Activated CD8-positive, alpha-beta memory T cell treated with anti-CD3 and anti-CD28 coated beads for 4 hours (primary cell): Measurements from ENCODE around the gene ARHGEF11.

ENCODE experiments used
- DNase-seq, 2 donors: peaks; one replicate each; pipeline ENCODE4 v3.0.0-alpha.2; 2020; ENCODE audit warnings: low read depth in 2 of 2

ARHGEF11 gene

DNA sequence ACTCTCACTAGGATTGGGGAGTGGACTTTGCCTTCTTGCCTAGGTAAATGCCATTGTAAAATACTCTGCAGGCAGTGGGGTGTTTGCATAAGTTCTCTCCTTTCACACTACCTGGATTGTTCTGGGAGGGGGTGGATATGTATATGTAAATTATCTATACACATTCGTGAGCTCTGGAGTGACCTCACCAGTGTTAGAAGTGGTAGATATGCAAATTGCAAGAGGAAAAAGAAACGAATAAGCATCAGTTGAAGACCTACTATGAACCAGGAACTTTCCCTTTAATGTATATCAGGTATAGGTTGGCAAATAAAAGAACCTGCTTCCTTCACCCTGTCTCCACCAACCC is 1.5 kb upstream of the ARHGEF11 start:
- no peak for DNase-seq

DNA sequence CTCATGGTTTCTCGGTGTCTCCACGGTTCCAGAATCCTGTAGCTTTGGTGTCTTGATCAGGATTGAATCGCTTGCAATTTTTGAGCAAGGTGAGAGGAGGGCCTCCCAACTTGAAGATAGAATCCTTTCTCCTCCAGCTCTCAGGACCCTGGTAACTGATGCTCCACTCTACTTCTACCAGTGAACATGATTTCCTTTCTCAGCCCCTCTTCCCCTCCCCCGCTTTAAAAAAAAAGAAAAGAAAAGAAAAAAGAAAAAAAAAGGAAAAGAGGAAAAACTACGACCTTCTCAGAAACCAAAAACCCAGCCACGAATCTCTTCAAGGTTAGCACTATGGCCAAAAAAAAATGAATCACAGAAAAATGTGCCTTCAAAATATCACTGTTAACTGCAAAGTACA is 1.2 kb downstream of the ARHGEF11 start:
- no peak for DNase-seq

DNA sequence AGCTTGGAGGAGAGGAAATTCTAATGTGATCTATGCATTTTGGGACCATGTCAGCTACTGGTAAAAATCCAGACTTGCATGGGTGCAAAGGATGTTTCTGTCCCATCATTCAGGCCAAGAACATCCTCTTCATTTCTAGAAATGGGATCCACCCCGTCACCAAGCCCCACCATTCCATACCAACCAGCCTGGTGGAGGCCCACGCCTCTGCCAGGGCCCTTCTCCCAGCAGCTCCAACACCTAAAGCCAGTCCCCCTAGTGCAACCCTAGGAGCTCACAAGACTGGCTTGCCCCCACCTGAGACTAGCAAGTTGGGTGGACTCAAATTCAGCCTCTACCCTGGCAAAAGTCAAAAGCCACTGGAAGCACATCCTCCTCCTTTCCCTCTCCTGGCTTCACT is 1.9 kb downstream of the ARHGEF11 start:
- no peak for DNase-seq

DNA sequence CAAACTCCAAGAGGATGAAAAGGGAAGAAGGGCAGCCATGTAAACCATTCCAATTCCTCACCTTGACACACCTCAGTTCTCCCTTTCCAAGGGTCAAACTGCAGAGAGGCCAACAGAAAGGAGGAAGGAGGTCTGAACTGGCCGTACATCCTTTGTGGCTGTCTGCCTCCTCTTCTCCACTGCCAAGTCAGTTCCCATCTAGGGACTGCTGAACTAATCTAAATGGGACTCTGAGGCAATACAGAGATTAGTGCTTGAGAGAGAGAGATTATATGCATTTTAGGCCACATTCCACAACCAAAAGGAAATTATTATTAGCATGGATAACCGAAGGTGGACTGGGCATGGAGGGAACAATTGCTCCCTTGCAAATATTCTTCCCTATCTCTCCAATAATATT is 2.7 kb downstream of the ARHGEF11 start:
- no peak for DNase-seq

DNA sequence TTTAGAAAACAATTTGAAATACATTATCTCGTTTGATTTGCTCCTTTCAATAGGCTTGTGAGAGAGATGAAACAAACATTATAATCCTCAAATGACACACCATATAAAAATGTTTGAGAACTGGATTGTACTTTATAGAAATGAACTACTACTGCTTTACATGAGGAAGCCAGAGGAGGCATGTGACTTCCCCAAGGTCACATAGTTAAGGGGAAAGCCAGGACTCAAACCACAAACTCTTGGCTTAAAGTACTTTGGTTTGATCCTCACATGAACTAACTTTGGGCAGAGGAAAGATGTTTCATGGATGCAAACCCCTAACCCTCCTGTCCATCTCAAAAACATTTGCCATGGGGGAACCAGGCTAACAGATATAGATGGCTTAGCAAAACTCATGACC is 4.7 kb downstream of the ARHGEF11 start:
- no peak for DNase-seq

DNA sequence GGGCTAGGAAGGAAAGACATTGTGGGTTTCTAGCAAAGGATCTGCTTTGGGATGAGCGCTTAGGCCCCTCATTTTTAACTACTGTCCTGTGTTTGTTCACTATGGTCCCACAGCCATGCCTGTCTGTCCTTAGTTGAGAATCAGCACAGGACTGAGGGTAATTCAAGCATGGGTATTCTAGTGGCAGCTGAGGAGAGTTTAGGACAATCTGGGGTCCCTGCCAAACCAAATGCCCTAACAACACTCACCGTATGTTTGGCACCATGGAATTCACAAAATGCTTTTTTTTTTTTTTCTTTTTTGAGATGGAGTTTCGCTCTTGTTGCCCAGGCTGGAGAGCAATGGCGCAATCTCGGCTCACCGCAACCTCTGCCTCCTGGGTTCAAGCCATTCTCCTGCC is 10.4 kb downstream of the ARHGEF11 start:
- DNase-seq: no peak

DNA sequence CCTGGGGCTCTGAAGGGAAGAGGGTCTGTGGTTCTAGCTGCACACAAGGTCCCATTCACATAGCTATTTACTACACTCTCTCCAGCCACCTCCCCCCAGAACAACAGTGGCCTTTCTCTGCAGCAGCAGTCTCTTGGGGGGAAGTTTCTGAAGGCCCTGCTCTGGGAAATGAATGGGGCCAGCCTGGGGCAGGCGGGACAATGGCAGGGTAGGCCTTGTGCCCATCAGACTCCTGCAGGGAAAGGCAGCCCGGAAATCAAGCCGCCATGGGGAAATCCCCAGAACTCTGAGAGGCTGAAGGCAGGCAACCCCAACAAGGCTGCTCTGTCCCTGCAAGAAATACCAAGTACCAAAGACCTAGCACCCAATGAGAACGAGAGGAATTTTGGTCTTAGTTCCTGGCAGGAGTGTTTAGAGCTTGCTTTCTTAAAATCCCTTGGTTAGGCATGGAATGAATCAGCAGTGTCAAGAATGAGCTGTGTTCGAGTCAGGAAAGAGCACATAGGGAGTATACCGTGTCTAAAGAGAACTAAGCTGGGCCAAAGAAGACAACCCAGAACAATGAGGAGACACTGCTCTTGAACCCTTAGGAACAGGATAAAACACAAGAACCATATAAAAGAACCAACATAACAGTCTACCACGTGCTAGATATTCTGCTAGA is 11.3 kb downstream of the ARHGEF11 start:
- no peak for DNase-seq

DNA sequence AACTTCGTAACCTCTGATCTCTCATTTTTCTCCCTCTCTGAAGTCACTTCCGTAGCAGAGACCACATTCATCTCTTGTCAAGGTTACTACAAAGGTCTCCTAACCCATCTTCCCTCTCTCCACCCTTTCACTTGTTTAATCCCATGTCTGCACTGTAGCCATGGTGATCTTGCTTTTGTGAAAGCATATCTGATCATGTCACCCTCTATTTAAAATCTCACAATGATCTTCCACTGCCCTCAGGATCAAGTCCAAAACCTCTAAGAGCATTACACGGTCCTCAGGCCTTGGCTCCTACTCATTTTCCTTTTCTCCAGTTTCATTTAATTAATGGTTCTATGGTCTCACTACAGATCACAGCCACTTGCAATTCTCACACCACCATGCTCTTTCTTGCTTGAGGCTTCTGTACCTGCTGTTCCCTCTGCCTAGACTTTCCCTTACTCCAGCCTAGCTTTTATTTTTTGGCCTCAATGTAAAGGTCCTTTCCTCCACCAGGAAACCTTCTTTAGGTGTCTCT is 12.1 kb downstream of the ARHGEF11 start:
- no peak for DNase-seq

DNA sequence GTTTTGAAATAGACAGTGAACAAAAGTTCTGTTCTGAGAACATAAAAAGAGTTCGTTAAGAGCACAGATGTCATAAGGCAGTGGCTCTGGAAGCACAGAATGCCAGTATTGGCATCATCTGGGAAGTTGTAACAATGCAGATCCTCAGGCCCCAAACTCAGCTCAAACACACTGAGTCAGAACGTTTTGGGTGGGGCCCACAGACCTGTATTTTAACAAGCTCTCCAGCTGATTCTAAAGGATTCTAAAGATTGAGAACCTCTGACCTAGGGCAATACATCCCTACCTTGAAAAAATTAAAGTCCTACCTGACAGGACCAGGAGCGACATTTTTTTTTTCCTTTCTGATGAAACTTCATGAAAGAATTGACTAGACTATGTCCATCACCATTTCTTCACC is 13.2 kb downstream of the ARHGEF11 start:
- DNase-seq: no peak

DNA sequence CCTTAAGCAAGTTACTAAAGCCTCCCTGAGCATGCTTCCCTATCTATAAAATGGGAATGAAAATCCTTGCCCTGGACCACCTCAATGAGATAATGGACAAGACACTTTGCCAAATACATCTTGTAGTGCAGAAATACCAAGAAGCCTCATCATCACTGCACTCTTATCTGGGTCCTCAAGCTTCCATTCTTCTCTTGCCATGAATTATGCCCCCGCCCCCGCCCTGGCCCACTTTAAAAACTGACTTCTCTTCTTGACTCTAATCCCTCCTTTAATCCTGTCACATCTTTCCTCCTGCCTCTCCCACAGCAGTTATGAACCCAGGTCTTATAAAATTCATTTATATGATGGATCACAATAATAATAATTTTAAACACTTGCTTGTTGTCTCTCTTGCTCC is 14.8 kb downstream of the ARHGEF11 start:
- no peak for DNase-seq

DNA sequence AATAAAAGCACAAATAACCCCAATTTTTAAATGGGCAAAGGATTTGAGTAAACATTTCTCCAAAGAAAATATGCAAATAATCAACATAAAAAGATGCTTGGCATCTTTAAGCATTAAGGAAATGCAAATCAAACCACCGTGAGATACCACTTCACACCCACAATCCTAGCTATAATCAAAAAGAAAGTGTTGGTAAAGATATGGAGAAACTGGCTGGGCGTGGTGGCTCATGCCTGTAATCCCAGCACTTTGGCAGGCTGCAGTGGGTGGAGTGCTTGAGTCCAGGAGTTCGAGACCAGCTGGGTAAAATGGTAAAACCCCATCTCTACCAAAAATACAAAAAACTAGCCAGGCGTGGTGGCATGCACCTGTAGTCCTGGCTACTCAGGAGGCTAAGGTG is 16.9 kb downstream of the ARHGEF11 start:
- no peak for DNase-seq

DNA sequence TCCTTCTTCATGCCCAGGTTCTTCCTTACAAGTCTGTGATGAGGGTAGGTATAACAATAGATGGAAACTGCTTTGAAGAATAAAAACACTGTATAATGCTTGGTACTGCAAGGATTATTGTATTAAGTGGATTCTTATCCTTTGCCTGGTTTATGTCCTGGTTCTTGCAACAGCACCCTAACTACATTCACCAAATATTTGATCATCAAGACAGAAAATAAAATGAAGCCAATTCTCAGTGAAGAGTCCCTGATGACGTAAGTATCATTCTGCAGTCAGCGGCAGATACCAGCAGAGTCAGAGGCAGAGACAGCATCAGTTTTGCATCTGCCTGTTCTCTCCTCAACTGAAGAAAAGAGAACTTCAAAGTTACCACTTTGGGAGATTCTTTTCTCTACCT is 19.7 kb downstream of the ARHGEF11 start:
- no peak for DNase-seq

DNA sequence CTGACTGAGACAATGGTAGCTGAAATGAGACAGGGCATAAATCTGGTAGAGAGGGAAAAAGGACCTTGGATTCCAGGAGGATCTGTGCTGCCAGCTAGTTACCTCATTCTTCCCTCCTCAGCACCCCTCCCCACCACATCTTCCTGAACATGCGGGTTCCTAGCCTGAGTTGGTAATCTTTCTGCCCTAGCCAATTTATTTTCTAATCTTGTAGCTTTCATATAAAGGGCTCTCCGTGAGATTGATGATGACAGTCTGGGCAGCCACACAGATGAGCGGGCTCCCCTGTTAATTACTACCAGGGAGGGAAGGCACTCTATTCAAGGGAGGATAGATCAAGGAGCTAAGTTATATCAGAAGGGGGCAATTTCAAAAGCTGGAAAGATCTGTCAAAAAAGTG is 20.2 kb downstream of the ARHGEF11 start:
- no peak for DNase-seq

DNA sequence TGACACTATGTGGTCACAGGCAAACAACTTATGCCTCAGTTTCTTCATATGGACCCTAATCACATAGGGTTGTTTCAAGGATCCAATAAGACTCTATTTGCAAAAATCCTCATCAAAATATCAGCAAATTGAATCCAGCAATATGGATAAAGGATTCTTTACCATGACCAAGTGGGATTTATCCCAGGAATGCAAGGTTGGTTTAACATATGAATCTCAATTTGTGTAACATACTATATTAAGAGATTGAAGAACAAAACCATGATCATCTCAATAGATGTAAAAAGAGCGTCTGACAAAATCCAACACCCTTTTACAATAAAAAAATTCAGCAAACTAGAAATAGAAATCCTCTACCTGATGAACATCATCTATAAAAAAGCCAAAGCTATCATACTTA is 23.9 kb downstream of the ARHGEF11 start:
- DNase-seq: no peak

DNA sequence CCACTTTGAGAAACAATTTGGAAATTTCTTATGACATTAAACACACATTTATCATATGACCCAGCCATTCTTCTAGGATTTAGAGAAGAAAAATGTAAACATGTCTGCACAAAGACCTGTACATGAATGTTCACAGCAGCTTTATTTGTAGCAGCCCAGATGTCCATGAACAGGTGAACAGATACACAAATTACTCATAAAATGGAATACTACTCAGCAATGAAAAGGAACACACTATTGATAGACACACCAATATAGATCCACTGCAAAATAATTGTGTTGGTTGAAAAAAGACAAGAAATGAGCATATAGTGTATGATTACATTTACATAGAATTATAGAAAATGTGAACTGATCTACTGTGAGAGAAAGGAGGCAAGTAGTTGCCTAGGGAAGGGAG is 26.1 kb downstream of the ARHGEF11 start:
- no peak for DNase-seq

DNA sequence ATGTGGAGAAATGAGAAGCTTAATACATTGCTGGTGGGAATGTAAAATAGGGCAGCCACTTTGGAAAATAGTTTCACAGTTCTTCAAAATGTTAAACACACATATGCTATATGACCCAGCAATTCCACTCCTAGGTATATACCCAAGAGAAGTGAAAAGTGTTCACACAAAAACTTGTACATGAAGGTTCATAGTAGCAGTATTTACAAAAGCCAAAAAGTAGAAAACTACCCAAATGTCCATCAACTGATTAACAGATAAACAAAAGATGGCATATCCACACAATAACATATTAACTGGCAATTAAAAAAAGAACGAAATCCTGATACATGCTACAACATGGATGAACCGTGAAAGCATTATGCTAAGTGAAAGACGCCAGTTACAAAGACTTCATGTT is 33.7 kb downstream of the ARHGEF11 start:
- no peak for DNase-seq

DNA sequence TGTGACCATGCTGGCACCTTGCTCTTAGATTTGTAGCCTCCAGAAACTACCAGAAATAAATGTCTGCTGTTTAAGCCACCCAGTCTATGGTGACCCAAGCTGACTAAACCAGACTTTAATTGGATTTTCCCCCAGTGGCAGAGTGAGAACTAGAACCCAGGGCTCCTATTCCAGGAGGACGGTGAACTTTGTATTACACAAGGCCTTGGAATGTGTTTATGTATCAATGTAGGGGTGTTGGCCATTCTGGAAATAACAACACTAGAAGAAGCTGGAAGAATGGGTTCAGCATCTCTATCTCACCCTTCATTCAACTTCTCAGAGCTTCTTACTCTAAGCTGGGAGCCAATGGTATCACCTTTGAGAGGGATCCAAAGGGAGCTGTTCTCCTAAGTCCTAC is 37.0 kb downstream of the ARHGEF11 start:
- DNase-seq: no peak

DNA sequence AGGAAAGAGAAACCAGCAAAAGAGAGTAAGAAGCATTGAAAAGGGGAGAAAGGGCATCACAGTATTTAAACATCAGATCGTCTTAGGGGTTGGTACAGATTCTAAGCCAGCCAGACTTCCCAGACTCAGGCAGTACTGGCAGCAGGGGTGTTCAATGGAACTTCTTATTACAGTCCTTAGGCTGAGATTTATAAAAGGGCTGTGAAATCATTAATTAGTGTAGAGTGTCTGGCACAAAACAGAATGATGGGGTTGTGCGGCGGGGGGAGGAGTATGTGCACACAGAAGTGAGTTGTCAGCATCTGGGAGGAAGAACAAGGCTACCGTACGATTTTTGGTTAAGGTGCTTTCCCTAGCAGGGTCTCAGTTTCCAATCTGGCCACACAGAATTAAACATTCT is 38.2 kb downstream of the ARHGEF11 start:
- DNase-seq: no peak

DNA sequence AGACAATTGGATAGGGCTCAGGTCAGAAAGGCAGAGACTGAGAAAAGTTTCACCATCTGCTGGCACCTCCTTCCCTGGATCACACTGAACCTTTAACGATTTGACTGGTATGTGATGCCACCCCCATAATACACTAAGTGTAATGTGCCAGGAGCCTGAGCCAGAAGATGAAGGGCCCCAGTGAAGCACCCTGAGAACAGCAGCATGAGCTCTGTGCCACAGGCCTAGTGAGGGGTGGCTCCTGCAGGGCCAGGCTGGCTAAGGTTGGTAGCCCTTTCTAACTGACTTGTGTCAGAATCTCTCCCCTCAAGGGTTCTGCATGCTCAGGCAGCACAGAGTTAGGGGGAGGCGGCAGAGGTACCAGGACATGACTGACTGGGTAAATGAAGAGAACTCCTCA is 38.9 kb downstream of the ARHGEF11 start:
- DNase-seq: no peak

DNA sequence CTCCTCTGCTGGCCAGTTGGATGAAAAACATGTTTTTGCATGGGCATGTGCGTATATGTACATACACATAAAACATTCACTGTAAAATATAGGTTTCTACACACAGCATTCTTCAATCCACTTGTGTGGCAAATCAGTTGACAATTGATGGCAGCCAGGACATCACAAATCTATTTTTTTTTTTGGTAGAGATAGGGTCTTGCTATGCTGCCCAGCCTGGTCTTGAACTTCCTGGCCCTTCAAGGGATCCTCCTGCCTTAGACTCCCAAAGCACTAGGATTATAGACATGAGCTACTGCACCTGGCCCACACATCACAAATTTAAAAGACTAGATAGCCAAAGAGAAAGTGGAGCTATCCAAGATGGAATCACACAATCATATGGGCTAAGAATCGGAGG is 39.6 kb downstream of the ARHGEF11 start:
- DNase-seq: no peak

DNA sequence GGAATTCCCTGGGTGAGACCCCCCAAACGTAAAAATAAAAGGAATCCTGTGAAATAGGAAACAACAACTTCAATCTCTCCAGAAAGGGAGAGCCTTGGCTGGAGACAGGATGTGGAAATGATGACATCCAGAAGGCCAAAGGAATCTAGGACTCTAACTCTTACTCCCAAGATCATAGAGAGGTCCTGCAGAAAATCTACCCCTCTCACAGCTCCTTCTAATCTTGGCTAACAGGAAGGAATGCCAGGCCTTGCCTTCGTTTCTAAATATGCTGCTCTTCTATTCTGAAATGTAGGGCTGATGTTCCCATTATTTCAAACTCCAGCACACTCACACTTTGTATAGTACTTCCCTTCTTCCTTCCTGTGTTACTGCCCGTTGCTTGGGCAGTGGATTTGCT is 40.7 kb downstream of the ARHGEF11 start:
- no peak for DNase-seq

DNA sequence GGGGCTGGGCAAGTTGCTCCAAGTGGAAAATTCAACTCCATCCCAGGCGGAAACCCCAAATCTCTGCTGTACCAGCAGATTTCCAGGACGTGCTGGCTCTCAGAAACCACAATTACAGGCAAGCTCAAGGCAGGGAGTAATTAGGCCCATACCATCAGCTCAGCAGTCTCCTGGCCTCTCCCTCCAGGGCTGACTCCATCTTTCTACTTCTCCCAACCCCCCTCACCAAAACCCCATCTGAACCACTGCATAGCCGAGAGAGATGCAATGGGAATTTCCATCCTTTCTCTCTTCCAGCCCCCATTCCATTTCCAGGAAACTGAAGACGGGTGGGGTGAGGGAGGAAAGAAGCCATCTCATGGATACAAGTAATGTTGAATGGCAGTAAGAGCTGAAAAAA is 41.2 kb downstream of the ARHGEF11 start:
- DNase-seq: no peak

DNA sequence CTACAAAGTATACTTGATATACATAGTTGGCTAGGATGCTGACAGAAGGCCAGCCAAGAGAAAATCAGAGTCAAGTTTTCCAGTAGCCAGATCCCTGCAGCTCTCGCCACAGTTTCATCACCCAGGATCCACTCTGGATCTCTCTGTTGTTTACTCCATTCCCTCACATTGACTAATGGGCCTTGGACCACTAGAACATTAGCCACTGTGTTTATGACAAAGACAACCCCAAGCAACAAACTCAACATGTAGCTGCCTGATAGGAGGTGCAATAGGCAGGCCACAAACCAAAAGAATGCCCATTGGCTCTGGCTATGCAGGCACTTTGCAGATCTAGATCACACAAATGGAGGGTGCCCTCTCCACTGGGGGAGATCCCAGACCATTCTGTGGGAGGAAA is 44.2 kb downstream of the ARHGEF11 start:
- DNase-seq: no peak

DNA sequence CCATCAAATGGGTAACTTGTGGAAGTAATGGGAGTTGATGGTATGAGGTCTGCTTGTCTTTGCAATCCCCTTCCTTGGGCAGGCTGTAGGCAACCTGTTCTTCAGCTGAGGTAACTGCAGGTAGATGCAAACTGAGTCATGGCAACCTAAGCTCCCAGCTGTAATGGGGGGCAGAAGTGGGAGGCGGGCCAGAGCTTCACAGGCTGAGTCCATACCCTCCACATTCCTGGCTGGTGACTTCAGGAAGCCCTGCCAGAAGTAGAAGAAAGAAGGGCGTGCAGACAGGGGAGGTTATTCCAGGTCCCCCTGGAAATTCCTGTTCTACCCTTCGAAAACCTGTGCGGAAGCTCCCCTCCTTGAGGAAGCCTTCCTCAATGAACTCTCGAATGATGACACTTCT is 44.9 kb downstream of the ARHGEF11 start:
- no peak for DNase-seq
